HG03064 (cell line): ENCODE measurements around the gene DPYSL3.

ENCODE experiments used
- ATAC-seq: cut with Tn5 transposase; IDR thresholded peaks from one replicate; pipeline ENCODE4 v1.9.1; 2021; ENCODE audit warnings: low read depth; ENCODE audit not compliant: unreplicated experiment

The DPYSL3 gene

GRCh38 chr5:147407094-147407681 lies 102.7 kb downstream of the DPYSL3 start:
- no peak for ATAC-seq

- ATAC-seq = no peak
These were observed 103.2 kb downstream of the DPYSL3 start for GRCh38 chr5:147406636-147407035.

- ATAC-seq = peak; percentile 22
These were observed 105.2 kb downstream of the DPYSL3 start for GRCh38 chr5:147404706-147405105.

- ATAC-seq = peak; percentile 98
These were observed 105.9 kb downstream of the DPYSL3 start for GRCh38 chr5:147403651-147404640.

GRCh38 chr5:147400881-147401280 lies 109.0 kb downstream of the DPYSL3 start:
- ATAC-seq = no peak

DNA sequence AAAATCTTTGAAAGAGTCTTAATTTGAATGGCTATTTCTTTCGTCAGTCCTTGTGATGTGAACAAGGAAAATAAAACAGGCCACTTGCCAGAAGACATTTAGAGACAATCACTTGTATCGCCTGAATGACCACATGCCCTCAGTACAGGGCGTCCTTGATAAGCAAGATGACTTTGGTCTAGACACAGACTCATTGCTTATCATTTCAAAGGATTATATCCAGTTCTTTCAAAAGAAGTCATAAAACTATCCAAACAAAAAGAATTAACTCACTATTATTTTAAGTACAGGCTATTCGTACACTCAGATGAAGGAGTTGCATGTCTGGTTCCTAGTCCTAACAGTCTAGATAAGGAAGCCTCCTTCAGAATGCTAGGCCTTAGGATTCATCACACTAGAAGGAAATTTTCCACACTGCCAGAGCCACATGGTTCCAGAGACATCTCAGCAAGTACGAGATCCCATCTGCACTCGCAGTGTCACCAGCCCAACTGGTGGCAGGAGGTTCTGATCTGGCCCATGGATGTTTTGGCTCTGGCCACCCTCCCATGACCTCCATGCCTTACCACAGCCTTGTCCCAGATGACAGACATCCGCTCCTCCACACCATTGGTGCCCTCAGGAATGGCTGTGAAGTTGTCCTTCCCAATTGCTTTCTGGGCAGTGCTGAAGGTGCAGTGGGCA lies 109.6 kb downstream of the DPYSL3 start:
- ATAC-seq = no peak

- no peak for ATAC-seq
These were observed 111.0 kb downstream of the DPYSL3 start for GRCh38 chr5:147398860-147399259.

DNA sequence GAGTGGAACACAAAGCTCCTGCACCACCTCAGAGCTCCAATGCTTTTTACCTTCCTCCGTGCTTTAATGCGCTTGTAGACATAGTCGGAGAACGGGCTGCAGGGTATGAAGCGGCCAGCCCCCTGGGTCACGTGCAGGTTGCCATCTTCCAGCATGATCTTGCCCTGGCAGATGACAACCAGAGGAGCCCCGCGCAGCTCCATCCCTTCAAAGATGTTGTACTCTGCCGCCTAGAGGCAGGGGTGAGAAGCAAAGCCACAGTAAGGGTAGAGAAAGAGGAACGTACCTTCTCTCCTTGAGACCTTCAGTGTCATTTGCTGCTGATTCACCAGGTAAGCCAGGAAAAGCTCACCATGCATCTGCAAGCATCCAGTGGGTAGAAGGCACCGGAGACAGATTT lies 112.3 kb downstream of the DPYSL3 start:
- no peak for ATAC-seq

DNA sequence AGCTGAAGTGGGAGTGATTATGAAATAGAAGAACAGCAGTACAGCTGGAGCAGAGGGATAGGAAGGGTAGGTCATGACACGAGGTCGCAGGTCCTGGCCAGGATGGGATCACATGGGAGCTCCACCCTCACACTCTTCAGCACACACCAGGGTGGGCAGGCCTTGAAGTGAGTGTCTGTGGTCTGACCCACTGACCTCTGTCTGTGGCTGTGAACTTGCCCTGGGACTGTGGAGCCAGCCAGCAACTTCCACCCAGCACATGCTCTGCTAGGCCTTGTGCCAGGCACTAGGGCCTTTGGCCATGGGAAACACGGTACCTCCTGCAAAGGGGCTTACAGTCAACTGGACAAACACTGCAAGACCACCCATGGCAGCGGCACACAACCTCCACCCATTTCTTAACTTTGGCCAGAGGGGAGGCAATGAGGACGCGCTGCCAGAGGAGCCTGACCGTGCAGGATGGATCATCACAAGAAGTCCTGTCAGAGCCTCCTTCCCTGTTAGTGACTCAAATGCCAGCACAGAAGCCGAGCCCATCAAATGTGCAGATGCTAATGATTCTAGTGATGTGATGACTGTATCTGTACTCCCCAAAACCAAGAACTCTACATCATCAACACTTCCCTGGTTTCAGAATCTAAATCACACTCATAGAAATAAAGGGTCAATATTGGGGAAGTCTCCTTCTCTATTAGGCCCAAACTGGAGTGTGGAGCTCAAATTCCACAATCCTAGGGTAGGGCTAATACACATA lies 113.6 kb downstream of the DPYSL3 start:
- no peak for ATAC-seq

DNA sequence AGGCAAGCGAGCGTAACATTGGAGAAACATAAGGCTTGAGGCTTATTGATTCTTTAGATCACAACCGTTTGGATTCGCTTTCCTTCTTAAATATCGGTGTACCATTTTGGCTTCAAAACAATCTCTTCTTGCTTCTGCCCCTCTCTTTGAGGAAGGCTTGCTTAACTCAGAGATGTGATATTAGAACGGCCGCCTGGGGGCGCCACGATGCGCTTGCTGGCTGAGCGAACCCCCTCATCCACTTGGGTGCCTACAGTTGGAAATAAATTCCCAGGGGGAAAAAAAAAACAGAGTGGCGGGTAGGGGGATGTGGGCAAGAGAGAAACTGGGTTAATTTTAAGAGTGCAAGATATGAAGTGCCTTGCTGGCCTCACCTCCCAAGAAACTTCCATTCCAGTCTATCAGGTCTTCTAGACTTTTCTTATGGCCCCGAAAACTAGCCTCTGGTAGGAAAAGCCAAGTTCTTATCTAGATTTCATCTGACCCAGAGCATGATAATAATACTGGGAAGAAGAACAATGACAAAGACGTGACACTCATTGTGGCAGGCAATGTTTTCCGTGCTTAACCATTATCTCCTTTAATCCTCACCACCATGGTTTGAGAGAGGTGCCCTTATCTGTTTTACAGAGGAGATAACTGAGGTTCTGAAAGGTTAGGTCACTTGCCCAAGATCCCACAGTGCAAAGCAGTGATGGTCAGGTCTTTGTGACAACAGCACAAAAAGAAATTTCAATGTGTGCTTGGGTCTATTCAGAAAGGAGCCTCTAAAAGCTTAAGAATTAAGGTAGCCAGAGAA lies 115.8 kb downstream of the DPYSL3 start:
- ATAC-seq = no peak

DNA sequence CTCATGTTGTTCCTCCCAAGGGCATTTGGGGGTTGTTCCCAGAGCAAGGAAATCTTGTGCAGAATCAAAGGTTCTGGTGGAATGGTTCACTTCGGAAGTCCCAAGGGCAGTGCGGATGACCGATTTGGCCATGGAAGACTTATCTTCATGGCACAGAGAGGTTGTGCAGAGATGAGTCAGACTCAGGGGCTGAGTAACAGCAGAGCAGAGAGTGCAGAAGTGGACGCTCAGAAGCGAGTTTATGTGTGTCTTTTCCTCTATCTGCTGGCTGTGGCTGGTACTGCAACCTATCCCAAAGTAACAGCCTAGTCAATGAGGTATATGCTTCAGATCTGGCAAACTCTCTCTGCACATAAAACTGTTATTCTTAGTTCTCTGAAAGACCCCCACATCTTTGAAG lies 118.1 kb downstream of the DPYSL3 start:
- ATAC-seq = peak; percentile 93

DNA sequence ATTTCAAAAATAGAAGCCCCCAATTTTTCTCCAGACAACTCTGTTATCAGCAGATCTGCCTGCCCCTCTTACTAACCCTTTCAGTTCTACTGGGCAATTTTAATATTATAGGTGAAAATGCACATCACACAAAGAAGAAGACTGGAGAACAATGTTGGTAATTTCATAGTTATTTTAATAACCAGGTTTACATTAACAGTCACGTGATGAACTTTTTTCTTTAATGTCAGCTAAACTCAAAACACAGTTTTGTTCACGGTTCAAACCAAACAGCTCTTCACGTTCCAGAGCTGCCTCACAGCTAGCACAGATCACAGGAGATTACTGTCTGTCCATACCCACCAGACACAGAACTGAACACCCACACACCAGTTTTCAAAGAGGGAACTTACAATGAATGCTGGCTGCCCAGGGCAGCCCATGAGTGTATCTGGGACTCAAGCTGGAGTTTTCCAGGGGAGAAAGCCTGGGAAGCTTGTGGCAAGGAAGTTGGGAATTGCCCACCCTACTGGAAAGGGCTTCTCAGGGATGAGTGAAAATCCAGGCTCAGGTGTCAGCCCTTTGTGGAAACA lies 119.1 kb downstream of the DPYSL3 start:
- ATAC-seq = no peak

DNA sequence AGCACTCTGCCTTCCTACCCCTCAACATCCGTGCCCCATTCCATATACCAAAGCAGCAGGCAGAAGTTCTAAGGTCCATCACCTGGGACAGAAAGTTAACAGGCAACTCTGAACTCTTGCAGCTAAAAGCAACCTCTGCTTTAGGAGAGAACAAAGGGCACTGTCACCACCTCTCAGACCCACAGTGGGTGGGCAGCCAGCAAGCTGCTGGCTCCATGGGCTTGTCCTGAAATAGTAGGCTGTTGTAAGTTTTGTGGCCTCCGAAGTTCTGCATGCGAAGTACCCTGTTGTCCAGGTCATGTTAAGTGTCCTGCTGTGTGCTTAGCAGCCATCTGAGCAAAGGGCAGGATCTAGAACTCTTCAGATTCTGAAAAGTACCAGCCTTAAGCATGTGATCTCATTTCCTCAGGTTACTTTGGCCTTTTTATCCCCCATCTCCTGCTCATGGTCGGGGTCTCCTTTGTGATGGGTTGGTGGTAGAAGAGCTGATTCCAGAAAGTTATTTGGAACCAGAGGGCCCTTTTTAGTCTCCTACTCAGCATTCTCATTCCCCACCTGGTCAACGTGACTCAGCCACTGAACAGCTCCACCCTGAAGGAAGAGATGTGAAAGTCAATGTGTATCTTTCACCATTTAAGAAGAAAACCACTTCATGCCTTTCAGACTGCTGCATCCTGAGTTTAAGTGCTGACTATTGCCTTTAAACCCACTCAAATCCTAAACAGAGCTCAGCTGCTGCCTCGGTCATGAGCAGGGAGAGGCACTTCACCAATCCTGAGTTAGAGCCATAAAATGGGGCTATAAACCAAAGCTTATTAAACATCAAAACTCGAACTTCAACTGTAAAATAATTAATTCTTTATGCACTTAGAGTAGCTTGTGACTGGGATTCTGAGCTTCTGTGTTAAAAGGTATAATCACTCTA lies 121.4 kb downstream of the DPYSL3 start:
- ATAC-seq = no peak

- no peak for ATAC-seq
These were observed 122.8 kb downstream of the DPYSL3 start for GRCh38 chr5:147387109-147387508.

DNA sequence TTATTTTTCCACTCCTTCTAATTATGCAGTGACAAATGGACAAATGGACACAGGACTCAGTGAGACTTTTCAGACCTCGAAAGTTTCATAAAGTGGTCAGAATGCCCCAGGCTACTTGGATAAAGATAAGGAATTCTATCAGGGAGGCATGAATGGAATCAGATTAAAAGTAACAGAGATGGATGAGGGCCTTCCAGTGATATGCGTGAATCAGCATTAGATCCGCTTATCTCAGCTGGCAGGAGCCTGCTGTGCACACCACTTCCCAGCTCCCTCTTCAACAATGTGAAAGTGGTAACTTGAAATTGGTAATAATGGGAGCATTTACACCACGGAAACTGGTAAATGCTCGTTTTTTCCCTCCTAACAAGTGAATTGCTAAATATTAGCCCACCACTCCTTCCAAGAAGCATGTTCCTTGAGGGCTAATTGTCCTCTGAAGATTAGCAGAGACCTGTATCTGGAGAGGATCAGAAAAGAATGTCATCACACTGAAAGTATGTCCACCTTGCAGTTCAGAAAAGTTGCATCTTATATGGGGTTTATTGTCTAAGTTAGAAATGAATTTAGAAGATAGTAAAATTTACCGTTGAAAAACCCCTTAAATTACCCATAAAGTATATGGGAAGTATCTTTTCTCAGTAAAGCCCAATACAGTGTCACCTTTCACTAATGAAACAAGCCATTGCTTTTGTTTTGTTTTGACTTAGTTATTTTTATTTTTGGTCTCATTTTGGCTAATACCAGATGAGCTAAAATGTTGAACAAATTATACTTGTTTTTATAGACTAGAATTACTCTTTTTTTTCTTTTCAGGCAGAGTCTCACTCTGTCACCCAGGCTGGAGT lies 125.3 kb downstream of the DPYSL3 start:
- no peak for ATAC-seq

GRCh38 chr5:147382776-147383175 lies 127.1 kb downstream of the DPYSL3 start:
- no peak for ATAC-seq

GRCh38 chr5:147381555-147381954 lies 128.3 kb downstream of the DPYSL3 start:
- ATAC-seq = no peak

DNA sequence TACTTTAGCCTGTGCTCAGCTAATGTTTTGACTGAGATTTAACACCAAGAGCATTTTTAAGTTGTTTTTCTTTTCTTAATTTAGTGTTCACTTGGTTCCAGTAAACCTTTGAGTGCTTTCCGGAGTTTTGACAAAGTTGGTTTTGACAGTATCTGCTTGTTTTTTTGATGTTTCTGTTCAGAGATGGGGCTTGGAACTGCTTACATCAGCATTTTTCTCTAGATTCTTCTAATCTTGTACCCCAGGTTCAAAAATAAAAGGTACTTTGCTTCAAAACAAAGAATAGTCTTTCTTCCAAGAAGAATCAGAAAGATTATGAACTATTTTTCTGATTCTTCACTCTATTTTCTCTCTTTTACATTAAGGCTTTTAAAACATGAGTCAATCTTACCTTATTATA lies 132.2 kb downstream of the DPYSL3 start:
- no peak for ATAC-seq
